GM19438 (cell line): ENCODE measurements around the gene DNAJC17.

ENCODE experiments used
- ATAC-seq: cut with Tn5 transposase; IDR thresholded peaks from one replicate; pipeline ENCODE4 v1.9.1; 2021; ENCODE audit warnings: low read depth; ENCODE audit not compliant: unreplicated experiment

The DNAJC17 gene

DNA sequence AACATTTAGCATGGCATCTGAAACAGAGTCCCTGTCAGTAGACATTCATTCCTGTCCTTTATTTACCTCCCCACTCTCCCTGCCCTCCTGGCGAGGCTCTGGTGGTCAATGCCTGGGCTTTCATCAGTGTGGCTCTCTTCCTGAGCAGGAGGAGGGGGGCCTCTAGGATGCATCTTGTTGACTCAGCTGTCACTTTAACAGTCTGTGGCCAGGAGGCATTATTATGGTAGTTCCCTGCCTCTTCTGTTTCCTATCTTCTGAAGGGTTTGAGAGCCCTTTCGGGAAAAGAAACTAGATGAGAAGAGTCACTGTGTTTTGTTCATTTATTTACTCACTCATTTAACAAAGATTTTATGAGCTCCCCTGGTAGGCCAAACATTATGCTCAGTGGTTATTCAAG lies 23.6 kb upstream of the DNAJC17 start:
- ATAC-seq, result no peak

DNA sequence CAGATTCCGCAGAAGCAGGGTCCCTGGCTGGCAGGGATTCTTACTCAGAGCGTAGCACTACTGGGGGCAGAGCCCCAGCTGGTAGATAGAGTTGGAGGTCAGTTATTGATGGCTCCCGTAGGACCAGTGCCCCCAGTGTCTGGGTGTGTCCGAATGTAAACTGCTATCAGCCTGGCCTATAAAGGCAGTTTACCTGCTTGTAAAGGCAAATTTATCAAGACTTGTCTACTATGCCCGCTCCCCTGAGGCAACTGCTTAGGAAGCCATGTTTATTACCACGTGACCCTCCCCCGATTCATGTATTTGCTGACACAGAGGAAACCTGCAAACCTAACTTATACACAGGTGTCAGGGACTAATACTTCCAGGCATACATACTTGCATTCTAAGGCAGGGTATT lies 21.8 kb upstream of the DNAJC17 start:
- no peak for ATAC-seq

DNA sequence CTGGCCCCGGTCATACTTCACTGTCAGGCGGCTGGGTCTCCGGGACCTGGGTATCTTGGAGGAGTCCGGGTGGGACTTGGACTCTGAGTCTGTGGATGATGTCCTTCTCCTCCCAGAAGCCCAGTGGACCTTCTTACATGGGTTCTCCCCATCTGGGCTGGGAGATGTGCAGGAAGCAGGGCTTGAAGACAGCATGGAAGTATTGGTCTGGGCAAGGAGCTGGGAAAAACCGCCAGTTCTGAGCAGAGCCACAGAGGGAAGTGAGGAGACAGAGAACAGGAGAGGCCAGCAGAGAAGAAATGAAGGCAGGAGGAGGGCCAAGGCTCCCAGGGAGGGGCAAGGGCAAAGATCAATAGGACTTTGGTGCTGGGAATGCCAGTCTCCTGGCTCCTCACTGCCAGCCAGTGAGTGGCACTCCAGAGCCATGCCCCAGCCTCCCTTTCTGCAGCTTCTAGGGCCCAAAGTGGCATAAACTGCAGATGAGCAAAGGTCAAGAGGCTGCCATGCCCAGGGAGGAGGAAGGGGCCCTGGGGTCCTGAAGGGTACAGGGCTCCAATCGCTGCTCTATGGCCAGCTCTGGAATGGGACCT lies 21.3 kb upstream of the DNAJC17 start, which contains the start of gene PPP1R14D:
PPP1R14D (minus strand) TSS at position 262 of the 590 bp plus-strand sequence; CDS start at position 195, 67 bp downstream.
- no peak for ATAC-seq

DNA sequence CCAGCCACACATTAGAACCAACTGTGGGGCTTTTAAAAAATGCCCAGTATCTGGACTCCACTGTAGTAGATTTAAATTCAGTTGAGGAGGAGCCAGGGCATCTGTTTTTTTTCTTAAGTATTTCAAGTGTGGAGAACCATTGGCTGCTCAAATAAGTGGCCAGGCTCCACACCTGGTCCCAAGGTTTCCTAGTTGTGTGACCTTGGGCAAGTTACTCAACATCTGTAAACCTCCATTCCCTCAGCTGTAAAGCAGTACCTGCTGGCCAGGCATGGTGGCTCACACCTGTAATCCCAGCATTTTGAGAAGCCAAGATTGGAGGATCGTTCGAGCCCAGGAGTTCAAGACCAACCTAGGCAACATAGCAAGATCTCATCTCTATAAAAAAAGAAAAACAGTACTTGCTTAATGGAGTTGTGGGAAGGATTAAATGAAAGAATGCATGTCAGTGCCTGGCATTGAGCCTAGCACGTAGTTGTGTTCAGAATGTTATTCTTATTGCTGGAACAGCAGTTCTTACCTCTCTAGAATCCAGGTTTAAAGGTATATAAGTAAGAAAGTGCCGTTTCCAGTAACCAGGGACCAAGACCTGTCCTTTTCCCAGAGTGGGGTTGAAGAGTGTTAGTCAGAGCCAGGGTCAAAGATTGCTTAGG lies 19.3 kb upstream of the DNAJC17 start:
- ATAC-seq, result no peak

DNA sequence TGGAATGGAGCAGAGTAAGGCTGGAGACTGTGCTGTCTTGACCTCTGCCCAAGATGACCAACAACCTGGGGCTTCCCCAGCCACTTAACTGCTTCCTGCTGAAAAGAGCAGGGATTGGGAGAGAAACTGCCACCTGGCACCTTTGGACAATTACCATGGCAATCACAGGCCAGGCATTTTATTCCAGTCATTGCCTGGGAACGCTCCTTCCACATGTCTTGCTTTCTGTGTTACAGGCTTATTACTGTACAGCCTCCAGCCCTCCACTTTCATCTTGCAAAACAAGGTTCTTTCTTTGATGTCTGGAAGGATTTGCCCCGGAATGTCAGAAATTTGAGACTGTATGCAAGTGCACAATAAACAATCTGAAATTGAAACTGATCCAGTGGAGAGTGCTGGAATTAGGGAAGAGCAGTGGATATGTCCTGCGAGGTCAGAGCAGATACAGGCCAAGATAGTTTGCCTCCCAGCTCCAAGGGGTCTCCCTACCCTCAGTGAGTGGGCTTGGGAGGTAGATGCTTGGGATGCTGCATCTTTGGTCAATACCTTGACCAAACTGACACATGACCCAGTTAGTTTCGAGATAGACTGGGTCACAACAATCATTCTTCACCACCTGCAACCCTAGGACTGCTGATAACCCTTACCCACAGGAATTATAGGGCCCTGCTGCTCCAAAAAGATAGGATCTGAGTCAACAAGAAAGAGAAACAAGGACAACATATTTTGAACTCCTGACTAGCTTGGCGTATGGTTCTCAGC lies 18.6 kb upstream of the DNAJC17 start:
- ATAC-seq, result no peak

DNA sequence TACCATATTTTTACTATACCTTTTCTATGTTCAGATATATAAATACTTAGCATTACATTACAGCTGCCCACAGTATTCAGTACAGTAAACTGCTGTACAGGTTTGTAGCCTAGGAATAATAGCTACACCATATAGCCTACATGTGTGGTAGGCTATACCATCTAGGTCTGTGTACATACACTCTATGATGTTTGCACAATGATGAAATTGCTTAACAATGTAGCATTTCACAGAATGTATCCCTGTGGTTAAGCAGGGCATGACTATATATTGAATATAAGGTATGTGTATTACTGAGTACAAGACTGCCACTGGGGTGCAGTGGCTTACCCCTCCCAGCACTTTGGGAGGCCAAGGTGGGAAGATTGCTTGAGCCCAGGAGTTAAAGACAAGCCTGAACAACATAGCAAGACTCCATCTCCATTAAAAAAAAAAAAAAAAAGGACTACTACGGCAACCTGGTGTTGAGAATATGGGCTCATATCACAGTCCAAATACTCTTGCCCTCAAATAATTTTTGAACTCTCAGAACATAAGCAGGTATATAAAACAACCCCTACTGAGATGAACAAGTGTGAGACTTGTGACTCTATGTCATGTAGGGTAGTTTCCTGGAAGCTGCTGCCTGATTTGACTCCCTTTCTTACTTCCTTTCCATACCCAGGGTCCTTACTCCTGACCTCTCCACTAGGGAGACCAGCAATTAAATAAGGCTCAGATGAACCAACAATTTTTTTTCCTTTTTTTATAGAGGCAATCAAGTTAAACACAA lies 16.5 kb upstream of the DNAJC17 start:
- no peak for ATAC-seq

DNA sequence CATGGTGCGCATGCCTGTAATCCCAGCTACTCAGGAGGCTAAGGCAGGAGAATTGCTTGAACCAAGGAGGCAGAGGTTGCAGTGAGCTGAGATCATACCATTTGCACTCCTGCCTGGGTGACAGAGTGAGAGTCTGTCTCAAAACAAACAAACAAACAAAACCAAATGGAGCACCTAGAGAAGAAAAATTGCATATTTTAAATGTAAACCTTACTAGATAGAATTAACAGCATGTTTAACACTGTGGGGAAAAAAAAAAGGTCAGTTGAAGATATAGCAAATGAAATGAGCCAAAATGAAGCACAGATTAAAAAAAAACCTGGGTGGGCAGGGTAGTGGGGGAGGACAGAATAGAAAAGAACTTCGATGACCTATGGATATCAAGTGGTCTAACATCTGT lies 13.9 kb upstream of the DNAJC17 start:
- ATAC-seq, result no peak

DNA sequence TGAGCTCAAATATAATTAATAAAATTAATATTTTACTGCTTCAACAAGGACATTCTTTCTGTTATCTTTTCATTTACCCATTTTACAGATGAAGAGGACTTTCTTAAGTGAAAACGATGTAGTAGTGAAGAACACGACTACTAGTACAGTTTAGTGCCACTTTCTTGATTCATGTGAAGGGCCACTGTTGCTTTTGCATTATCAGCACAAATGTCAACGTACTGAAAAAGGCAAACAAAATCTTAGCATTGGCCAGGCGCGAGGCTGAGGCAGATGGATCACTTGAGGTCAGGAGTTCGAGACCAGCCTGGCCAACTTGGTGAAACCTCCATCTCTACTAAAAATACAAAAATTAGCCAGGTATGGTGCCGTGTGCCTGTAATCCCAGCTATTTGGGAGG lies 11.8 kb upstream of the DNAJC17 start:
- no peak for ATAC-seq

DNA sequence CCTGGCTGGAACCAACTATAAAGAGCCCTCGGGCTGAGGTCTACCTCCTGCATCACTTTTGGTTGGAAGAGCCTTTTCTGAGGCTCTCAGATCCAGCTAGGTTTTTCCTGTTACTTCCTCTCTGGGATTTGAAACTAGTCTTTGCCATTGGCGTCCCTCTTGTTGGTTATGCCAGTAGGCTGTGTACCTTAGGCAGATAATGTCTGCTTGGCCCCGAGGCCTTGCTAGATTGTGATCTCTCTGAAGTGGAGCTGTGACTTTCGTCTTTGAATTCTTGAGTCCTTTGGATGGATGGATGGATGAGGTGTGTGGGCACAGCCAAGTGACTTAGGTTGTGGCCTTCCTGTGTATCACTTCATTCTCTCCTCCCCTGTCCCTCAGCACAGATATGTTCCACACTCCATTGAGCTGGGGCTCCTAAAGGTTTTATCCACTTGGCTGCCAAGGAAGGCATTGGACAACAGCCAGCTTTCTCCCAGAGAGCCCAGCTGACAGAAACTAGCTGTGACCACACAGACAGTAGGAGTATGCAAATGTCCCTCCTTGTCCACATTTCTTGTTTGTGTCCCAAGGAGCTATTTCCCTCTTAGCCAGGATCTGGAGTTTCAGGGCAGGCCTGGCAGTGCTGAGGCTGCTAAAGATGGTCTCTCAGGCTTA lies 7.9 kb upstream of the DNAJC17 start:
- ATAC-seq, result no peak

DNA sequence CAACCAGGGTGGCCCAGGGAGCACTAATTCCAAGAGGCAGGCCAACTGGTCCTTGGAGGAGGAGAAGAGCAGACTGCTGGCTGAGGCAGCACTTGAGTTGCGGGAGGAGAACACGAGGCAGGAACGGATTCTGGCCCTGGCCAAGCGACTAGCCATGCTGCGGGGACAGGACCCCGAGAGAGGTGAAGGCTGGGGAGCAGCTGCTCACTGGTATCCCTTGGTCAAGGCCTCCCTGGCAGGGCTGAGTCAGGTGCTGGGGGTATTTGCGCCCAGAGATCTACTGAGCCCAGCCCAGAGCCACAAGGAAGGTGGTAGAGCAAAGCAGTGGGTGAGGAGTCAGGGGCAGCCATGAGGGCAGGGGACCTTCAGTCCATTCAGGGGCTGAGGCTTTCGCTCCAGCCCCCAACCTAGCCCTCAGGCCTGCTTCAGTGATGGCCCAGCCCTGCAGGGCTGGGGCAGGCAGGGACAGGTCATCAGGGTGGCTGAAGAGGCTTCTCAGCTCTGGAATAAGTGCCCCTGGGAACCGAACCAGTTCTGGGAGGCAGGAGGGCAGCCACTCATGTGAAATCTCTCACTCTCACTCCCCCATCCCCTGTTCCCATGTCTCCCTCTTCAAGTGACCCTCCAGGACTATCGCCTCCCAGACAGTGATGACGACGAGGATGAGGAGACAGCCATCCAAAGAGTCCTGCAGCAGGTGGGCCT lies 5.6 kb upstream of the DNAJC17 start:
- ATAC-seq, result no peak

DNA sequence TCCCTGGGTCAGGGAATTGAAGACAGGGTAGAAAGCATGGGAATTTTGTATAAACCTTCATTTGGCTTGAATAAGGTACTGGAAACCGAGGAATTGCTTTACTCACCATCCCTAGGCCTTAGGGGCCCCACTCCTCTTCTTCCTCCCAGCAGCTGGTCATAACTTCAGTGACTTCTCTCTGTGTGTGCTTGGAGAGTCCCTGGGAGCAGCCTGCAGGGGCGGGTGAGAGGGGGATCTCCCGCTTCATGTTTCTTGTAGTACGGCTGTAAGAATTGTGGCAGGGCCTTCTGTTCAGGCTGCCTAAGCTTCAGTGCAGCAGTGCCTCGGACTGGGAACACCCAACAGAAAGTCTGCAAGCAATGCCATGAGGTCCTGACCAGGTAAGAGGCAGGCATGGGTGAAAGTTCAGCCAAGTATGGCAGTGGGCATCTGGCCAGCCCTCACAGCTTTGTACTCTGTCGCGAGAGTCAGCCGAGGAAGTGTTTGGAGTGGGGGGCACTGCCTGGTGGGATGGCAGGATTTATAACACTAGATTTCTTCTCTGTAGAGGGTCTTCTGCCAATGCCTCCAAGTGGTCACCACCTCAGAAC lies 1.7 kb upstream of the DNAJC17 start:
- ATAC-seq, result no peak

DNA sequence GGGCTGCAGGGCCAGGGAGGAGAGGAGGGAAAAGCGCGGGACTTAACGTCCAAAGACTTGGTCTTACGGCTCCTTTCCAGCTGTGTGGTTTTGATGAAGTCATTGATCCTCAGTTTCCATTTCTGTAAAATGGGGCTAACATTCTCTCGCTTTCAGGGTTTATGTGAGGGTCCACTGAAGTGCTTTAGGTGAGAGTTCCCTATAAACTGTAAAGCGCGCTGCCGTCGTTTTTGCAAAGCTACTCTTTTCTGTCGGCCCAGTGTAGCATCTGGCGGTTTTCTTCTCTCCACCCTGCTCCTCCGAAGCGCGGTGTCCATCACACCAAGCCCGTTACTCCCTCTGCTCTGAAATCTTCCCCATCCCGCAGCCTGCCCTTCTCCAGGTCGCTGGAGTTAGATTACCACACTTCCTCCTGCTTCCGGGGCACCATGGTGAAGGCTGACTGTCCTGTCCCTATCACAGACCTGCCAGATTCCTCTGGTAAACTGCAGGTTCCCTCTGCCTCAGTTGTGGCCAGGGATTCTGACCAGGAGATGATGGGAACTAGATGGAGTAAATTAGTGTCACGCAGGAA lies 702 bp upstream of the DNAJC17 start:
- no peak for ATAC-seq

DNA sequence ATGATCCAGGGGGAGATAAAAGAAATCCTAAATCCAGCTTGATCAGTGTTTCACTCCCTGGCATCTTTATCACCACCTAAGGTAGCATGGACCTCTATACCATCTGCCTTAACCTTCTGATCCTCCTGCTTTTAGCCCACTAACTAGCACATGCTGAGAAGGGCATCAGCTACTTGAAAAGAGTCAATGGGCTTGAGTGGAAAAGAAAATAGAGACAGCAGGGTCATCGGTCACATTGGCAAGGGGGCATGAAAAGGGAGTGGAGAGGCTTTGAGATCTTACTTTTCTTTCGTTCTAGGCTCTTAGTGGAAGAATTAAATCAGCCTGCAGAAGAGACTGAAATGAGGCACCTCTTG lies 623 bp downstream of the DNAJC17 start:
- no peak for ATAC-seq

DNA sequence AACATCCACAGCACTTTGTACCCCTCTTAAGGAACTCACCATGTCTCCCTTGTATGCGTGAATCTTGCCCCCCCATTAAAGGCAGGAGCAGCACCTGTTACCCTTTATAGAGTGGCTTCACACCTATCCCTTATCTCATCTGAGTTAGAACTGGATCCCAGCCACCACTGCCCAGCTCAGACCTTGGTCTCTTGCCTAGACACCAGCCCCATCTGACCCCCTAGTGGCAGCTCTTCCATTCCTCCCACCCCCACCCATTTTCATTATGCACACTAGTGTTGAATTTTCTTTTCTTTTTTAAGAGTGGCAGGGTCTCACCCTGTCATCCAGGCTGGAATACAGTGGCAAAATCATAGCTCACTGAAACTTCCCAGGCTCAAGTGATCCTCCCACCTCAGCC lies 3.6 kb downstream of the DNAJC17 start:
- ATAC-seq, result no peak

DNA sequence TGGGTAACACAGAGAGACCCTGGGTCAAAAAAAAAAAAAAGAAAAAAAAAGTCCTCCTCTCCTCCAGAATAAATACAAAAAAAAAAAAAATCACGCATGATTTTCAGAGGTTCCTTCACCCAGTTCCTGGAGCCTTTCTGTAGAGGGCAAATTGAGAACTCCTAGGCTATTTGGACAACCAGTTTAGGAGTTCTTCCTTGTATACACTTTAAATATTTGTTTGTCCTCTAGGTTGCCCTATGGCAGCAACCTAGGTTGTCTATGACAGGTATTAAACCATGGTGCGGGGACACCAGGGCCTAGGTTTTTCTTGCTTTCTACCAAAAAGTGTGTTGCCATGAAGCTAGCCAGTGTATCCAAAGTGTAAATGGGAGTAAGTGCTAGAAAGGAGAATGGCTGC lies 4.2 kb downstream of the DNAJC17 start:
- no peak for ATAC-seq

DNA sequence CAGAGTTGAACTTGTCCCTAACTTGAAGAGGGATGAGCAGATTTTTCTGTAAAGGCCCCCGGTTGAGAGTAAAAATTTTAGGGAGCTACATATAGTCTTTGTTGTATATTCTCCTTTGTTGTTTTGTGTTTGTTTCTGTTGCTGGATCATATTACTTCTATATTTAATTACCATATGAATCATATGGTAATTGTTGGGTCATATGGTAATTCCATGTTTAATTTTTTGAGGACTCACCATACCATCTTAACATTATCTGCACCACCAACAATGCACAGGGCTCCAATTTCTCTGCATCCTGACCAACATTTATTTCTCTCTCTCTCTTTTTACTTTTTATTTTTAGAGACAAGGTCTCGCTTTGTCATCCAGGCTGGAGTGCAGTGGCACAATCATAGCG lies 7.8 kb downstream of the DNAJC17 start:
- ATAC-seq, result no peak

DNA sequence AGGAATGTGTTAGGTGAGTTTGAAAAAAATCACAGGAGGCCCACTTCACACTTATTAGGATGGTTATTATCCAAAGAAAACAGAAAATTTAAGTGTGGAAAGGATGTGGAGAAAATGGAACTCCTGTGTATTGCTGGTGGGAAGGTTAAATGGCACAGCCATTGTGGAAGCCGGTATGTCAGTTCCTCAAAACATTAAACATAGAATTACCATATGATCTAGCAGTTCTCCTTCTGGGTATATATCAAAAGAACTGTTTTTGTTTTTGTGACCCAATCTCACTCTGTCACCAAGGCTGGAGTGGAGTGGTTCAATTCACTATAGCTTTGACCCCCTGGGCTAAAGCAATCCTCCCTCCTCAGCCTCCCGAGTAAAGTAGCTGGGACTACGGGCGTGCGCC lies 10.8 kb downstream of the DNAJC17 start:
- no peak for ATAC-seq

DNA sequence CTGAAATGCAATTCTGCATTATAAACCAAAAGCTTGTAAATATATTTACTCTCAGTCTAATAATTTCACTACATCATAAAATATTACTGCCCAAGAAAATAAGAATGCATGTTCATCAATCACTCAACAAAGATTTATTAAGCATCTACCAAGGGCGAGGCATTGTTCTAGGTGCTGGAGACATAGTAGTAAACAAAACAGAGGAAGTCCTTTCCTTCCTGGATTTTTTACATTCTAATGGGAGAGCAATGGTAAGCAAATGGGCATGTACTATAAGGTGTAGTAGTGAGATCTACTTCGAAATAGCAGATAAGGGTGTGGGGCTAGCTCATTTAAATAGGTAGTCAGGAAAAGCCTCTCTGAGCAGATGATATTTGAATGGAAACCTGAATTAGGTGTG lies 11.2 kb downstream of the DNAJC17 start:
- ATAC-seq, result no peak

DNA sequence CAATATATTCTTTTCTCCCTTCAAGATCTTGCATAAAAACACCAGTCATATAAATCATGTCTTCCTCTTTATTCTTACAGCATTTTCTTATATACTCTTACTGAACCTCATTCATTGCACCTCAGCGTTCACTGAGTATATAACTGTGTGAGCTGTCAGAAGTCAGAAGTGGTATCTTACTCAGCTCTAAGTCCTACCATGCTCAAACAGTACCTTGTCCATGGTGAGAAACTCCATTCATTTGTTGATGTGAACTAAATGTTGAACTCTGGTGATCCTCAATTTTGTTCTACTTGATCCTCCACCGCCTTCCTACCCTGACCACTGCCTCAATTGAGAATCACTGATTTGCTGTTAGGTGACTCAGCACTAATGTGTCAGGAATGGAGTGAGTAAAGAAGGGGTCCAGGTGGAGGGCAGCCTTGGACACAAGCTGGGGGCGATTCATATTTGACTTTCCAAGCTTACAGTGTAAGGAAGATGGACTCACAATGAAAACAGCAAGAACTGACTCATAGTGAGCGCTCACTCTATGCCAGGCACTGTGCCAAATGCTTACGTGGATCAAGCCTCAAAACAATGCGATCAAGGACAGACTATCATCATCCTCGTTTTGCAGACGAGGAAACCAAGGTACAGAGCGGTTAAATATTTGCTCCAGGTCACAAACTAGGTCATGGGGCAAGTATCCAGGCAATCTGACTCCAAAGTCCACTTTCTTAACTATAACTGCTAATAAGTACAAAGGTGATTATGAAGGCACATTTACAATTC lies 13.9 kb downstream of the DNAJC17 start:
- no peak for ATAC-seq
